H1 (cell line): ENCODE data around the gene ACSF3. TPM values are rescaled to one million over a fixed set of nuclear protein-coding genes. Genes with fewer than 3 reads are reported as not detected.

Experiments used
- CTCF ChIA-PET: fragments of 300-600 bp; sonication (Branson Sonifier 250); formaldehyde crosslinking; loops from one replicate; lab custom pipeline; 2021; ENCODE audit not compliant: partially characterized antibody; lab: Charles Lee
- POLR2A ChIA-PET: fragments of 300-600 bp; sonication (Branson Sonifier 250); formaldehyde crosslinking; loops from one replicate; lab custom pipeline; 2021; ENCODE audit warnings: inconsistent platforms; ENCODE audit not compliant: partially characterized antibody; lab: Charles Lee
- DNase-seq, 2 experiments: peaks; one replicate each; pipeline versions ENCODE4 v3.0.0 to v3.0.0-alpha.2; 2010 to 2022; ENCODE audit warnings: low spot score in 2 of 2, low read depth in 1 of 2, mixed read lengths in 1 of 2
- FAIRE-seq: peaks from 2 replicates; lab custom pipeline; 2011; peaks lifted over from hg19 to GRCh38; lab: Jason Lieb, UNC
- H2AFZ ChIP-seq: 2 replicates; pipeline ENCODE4 v1.8.1; 2012; ENCODE audit warnings: low read length, inconsistent platforms
- H2AK5ac ChIP-seq: 2 replicates; pipeline ENCODE4 v1.6.1; 2013; ENCODE audit warnings: low read depth, low read length
- H2BK120ac ChIP-seq: replicated peaks from 2 replicates; pipeline ENCODE3; 2013; ENCODE audit warnings: low read depth, low read length, inconsistent platforms
- H2BK12ac ChIP-seq: 2 replicates; pipeline ENCODE4 v1.6.1; 2013; ENCODE audit warnings: low read depth, low read length
- H2BK15ac ChIP-seq: 2 replicates; pipeline ENCODE4 v1.6.1; 2013; ENCODE audit warnings: low read length
- H2BK20ac ChIP-seq: 2 replicates; pipeline ENCODE4 v1.6.1; 2013; ENCODE audit warnings: low read length
- H2BK5ac ChIP-seq: 2 replicates; pipeline ENCODE4 v1.6.1; 2013; ENCODE audit warnings: low read depth, low read length
- H3K14ac ChIP-seq: 2 replicates; pipeline ENCODE4 v1.6.1; 2013; ENCODE audit warnings: inconsistent platforms; ENCODE audit not compliant: insufficient read length
- H3K18ac ChIP-seq: 2 replicates; pipeline ENCODE4 v1.6.1; 2013; ENCODE audit warnings: low read length; ENCODE audit errors: extremely low read depth
- H3K23ac ChIP-seq: 2 replicates; pipeline ENCODE4 v1.6.1; 2013; ENCODE audit warnings: inconsistent platforms; ENCODE audit not compliant: insufficient read length
- H3K23me2 ChIP-seq: 2 replicates; pipeline ENCODE4 v1.6.1; 2013; ENCODE audit warnings: low read depth, low read length
- H3K27ac ChIP-seq: 2 replicates; pipeline ENCODE4 v1.6.1; 2011; ENCODE audit warnings: low read depth, low read length, inconsistent platforms
- H3K27me3 ChIP-seq, 4 experiments: replicated peaks in 1 of 4; 1 replicate in 1 of 4; 2 replicates in 3 of 4; pipeline versions ENCODE4 v1.6.1 to v1.8.1; 2011 to 2013; ENCODE audit warnings: low read length in 3 of 4, mild to moderate bottlenecking in 3 of 4, inconsistent platforms in 2 of 4, mixed read lengths in 2 of 4, moderate library complexity in 1 of 4; ENCODE audit not compliant: control insufficient read depth in 3 of 4, insufficient read depth in 3 of 4; ENCODE audit errors: extremely low read depth in 1 of 4
- H3K36me3 ChIP-seq, 4 experiments: 2 replicates each; pipeline versions ENCODE4 v1.6.1 to v1.8.1; 2011 to 2013; ENCODE audit warnings: mild to moderate bottlenecking in 4 of 4, low read length in 3 of 4, moderate library complexity in 2 of 4, control low read depth in 1 of 4, inconsistent platforms in 1 of 4; ENCODE audit not compliant: insufficient read depth in 4 of 4, control insufficient read depth in 2 of 4
- H3K4ac ChIP-seq: replicated peaks from 2 replicates; pipeline ENCODE3; 2013; ENCODE audit warnings: low read length, low read depth, mixed read lengths, inconsistent platforms; ENCODE audit not compliant: insufficient read length
- H3K4me1 ChIP-seq, 4 experiments: replicated peaks in 1 of 4; 1 replicate in 1 of 4; 2 replicates in 3 of 4; pipeline versions ENCODE4 v1.6.1 to v1.8.1; 2011 to 2013; ENCODE audit warnings: low read length in 3 of 4, inconsistent platforms in 2 of 4, mixed read lengths in 1 of 4; ENCODE audit not compliant: insufficient read depth in 4 of 4, control insufficient read depth in 3 of 4
- H3K4me2 ChIP-seq, 2 experiments: 2 replicates each; pipeline versions ENCODE4 v1.6.1 to v1.8.1; 2011 to 2013; ENCODE audit warnings: low read depth in 2 of 2, low read length in 2 of 2, control low read depth in 1 of 2, inconsistent platforms in 1 of 2, mild to moderate bottlenecking in 1 of 2; ENCODE audit not compliant: insufficient read depth in 1 of 2
- H3K4me3 ChIP-seq, 4 experiments: fragments of 200-600, 300-600 bp in 1 of 4; sonication (generic), shearing (Covaris generic), sonication (Bioruptor Twin) in 1 of 4; 2 replicates each; pipeline versions ENCODE4 v1.5.1 to v1.8.1; 2011 to 2016; ENCODE audit warnings: low read length in 4 of 4, low read depth in 3 of 4, control low read depth in 2 of 4, inconsistent platforms in 2 of 4, mild to moderate bottlenecking in 2 of 4, mixed read lengths in 1 of 4, moderate library complexity in 1 of 4; ENCODE audit not compliant: insufficient read depth in 2 of 4; ENCODE audit errors: extremely low read depth in 1 of 4
- H3K56ac ChIP-seq: replicated peaks from 2 replicates; pipeline ENCODE3; 2013; ENCODE audit warnings: low read depth, mild to moderate bottlenecking, mixed read lengths, low read length, inconsistent platforms; ENCODE audit not compliant: insufficient read length
- H3K79me1 ChIP-seq: 2 replicates; pipeline ENCODE4 v1.6.1; 2013; ENCODE audit warnings: low read depth, low read length, control low read depth
- H3K79me2 ChIP-seq, 2 experiments: 2 replicates each; pipeline versions ENCODE4 v1.6.1 to v1.8.1; 2012 to 2013; ENCODE audit warnings: low read length in 2 of 2, mild to moderate bottlenecking in 2 of 2, inconsistent platforms in 1 of 2; ENCODE audit not compliant: insufficient read depth in 2 of 2, control insufficient read depth in 1 of 2
- H3K9ac ChIP-seq, 4 experiments: replicated peaks in 1 of 4; 1 replicate in 1 of 4; 2 replicates in 3 of 4; pipeline versions ENCODE4 v1.6.1 to v1.8.1; 2011 to 2013; ENCODE audit warnings: low read depth in 3 of 4, low read length in 3 of 4, control low read depth in 2 of 4, mild to moderate bottlenecking in 2 of 4, moderate library complexity in 2 of 4, inconsistent platforms in 1 of 4; ENCODE audit errors: extremely low read depth in 1 of 4
- H3K9me3 ChIP-seq, 2 experiments: 2 replicates each; pipeline versions ENCODE4 v1.6.1 to v1.8.1; 2012 to 2013; ENCODE audit warnings: mild to moderate bottlenecking in 2 of 2, moderate library complexity in 2 of 2, control low read depth in 1 of 2, inconsistent platforms in 1 of 2, low read depth in 1 of 2, low read length in 1 of 2, mixed read lengths in 1 of 2; ENCODE audit not compliant: insufficient read depth in 2 of 2
- H4K20me1 ChIP-seq, 2 experiments: replicated peaks in 1 of 2; 2 replicates each; pipeline versions ENCODE3 to v1.8.1; 2011 to 2013; ENCODE audit warnings: inconsistent platforms in 2 of 2, low read length in 2 of 2, mild to moderate bottlenecking in 1 of 2; ENCODE audit not compliant: insufficient read depth in 2 of 2, control insufficient read depth in 1 of 2
- H4K5ac ChIP-seq: 2 replicates; pipeline ENCODE4 v1.6.1; 2013; ENCODE audit warnings: low read length, low read depth, mixed read lengths, inconsistent platforms; ENCODE audit not compliant: insufficient read length
- H4K8ac ChIP-seq: 2 replicates; pipeline ENCODE4 v1.8.0; 2013; ENCODE audit warnings: mild to moderate bottlenecking, moderate library complexity, low read length, inconsistent platforms; ENCODE audit not compliant: insufficient read depth; ENCODE audit errors: extremely low read depth
- H4K91ac ChIP-seq: replicated peaks from 2 replicates; pipeline ENCODE3; 2013; ENCODE audit warnings: low read length, mixed read lengths, inconsistent platforms; ENCODE audit not compliant: insufficient read length
- EZH2 ChIP-seq: fragments of 200-600 bp; sonication (generic); IDR thresholded peaks from 2 replicates; pipeline ENCODE4 v1.7.1; 2012; ENCODE audit warnings: low read depth, mild to moderate bottlenecking, moderate library complexity, low read length, inconsistent platforms; ENCODE audit not compliant: severe bottlenecking
- MAFK ChIP-seq: IDR thresholded peaks from 2 replicates; pipeline ENCODE4 v1.6.1; 2012; ENCODE audit warnings: low read depth, mild to moderate bottlenecking, improper control_type of control experiment, low read length
- POU5F1 ChIP-seq: IDR thresholded peaks from 2 replicates; pipeline ENCODE4 v1.6.1; 2011; ENCODE audit warnings: low read depth, mild to moderate bottlenecking, low read length, moderate library complexity
- RXRA ChIP-seq: IDR thresholded peaks from 2 replicates; pipeline ENCODE4 v1.6.1; 2011; ENCODE audit warnings: low read depth, mild to moderate bottlenecking, low read length, moderate library complexity; ENCODE audit not compliant: insufficient read depth
- ZNF274 ChIP-seq: IDR thresholded peaks from 2 replicates; pipeline ENCODE4 v1.7.0; 2012; ENCODE audit warnings: low read length, borderline replicate concordance; ENCODE audit errors: extremely low read depth
- WGBS, 2 experiments: shearing (Covaris generic) in 1 of 2; methylation state at CpG; one replicate each; pipeline versions ENCODE4 v1.1.6 to v1.1.7; 2013 to 2015; ENCODE audit warnings: low lambda C conversion rate in 2 of 2, mixed read lengths in 2 of 2, inconsistent platforms in 1 of 2, low coverage in 1 of 2, missing lambda C conversion rate in 1 of 2; ENCODE audit not compliant: insufficient replicate concordance in 2 of 2, insufficient coverage in 1 of 2, insufficient read length in 1 of 2; ENCODE audit errors: extremely low coverage in 1 of 2, missing lambda C conversion rate in 1 of 2; 5-methylcytosine and 5-hydroxymethylcytosine counted together
- polyA plus RNA-seq, 7 experiments: library from polyadenylated mRNA; depleted of rRNA in 3 of 7; stranded (reverse) in 5 of 7; unstranded in 2 of 7; fragments of >200 nt in 5 of 7; fragments of 200-250 nt in 2 of 7; gene quantifications; 1 replicate in 5 of 7; 2 replicates in 1 of 7; 4 replicates in 1 of 7; pipeline versions ENCODE4 v1.2.1 to v1.2.3, GENCODE V29; 2011 to 2013; ENCODE audit warnings: missing spikeins in 2 of 7, mixed read lengths in 2 of 7
- total RNA-seq: library from RNA; stranded (reverse); fragmentation: NEBNext Ultra II Directional; extraction: Animal tissue kit (Norgen Biotek cat#: 25700); gene quantifications from 2 replicates; pipeline ENCODE4 v1.2.1, GENCODE V29; 2021

Gene ACSF3
- total and polyA plus RNA-seq, 2 of the 8 experiments (the other 6 are each of a cell fraction or from before 2014, with no cell fraction given) = 15.6 to 22.9 TPM

DNA sequence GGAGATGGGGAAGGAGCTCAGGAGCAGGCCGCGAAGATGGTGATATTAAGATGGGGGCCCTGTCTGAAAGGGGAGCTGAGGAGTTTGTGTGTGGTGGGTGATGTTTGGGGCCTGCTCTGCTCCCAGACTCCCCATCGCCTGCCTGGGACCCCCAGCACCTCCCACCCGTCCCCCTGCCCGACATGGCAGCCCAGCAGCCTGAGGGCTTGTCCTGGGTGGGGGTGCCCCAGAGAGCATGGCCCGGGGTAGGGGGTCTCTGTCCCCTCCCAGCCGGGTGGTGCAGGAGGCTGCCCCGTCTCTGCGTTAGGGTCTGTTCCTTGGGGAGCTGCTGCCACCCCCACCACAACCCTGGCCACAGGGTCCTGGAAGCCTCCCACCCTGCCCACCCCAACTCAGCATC is 83.1 kb downstream of the ACSF3 start:
- H3K14ac ChIP-seq = no peak overlapping the region
- no peak overlapping the region for H2AK5ac ChIP-seq
- H4K5ac ChIP-seq = no peak overlapping the region
- ChIA-PET POLR2A (interaction anchor here (0.6 to 1.4 kb wide), 4 partner anchors 11 to 394 kb away, joined by 3 to 5 read pairs (median 3); no protein-coding TSS in a partner anchor), CTCF (interaction anchor here (1.2 to 3.0 kb wide), 4 partner anchors 9 to 41 kb away, joined by 4 to 11 read pairs (median 4); partner anchors contain the start of genes SLC22A31 and ZNF778)
- no peak overlapping the region for H3K23ac ChIP-seq
- no peaks in the 10 kb centered on the region for H3K9me3 ChIP-seq
- no peaks in the 10 kb centered on the region for H3K79me2 ChIP-seq
- H3K4me2 ChIP-seq = no peak overlapping the region
- no peak overlapping the region for H4K91ac ChIP-seq
- H3K4me3 ChIP-seq = no peak overlapping the region
- DNase-seq (no peak), FAIRE-seq (no peak)
- H4K8ac ChIP-seq = no peak overlapping the region
- H3K4me1 ChIP-seq = peaks cover 0 to 16% (median 10%) of the 10 kb centered on the region in 4 experiments; a peak in 6 of 7 replicates
- H3K56ac ChIP-seq = no peak overlapping the region
- H2AFZ ChIP-seq = no peak overlapping the region
- TF ChIP-seq MAFK (no peak), ZNF274 (no peak), POU5F1 (no peak), RXRA (no peak), EZH2 (no peak)
- H2BK5ac ChIP-seq = no peak overlapping the region
- no peak overlapping the region for H3K18ac ChIP-seq
- peaks cover 0 to 4% (median under 1%) of the 10 kb centered on the region in 4 experiments; a peak in 3 of 7 replicates for H3K27me3 ChIP-seq
- H2BK15ac ChIP-seq = no peak overlapping the region
- H3K79me1 ChIP-seq = no peaks in the 10 kb centered on the region
- no peak overlapping the region for H3K9ac ChIP-seq
- H3K4ac ChIP-seq = no peak overlapping the region
- no peak overlapping the region for H3K27ac ChIP-seq
- H3K36me3 ChIP-seq = no peaks in the 10 kb centered on the region
- 95% methylated on average over 4 of the region's 9 CpGs; no CpG with 5 or more reads in 1 of the 2 experiments for WGBS, 2 experiments
- no peaks in the 10 kb centered on the region; the same call in 1 of the 2 replicates for H3K23me2 ChIP-seq
- H2BK12ac ChIP-seq = no peak overlapping the region
- H2BK120ac ChIP-seq = no peak overlapping the region
- no peak overlapping the region for H2BK20ac ChIP-seq
- H4K20me1 ChIP-seq = peaks cover 0 to under 1% of the 10 kb centered on the region in 2 experiments
